ENCODE results near the gene EFHC1. TPM values are rescaled to one million over a fixed set of nuclear protein-coding genes. Genes with fewer than 3 reads are reported as not detected.
A peak's percentile ranks its signal among the peaks of the same experiment; 100 is the strongest.

Gene EFHC1
- total RNA-seq, 2 experiments from 2014 or later, result 20.7 to 24.8 TPM

- H3K4me2 ChIP-seq (ENCODE audit: low read length), result peak overlapping the region; percentile 71
- peak; percentile 88 for DNase-seq (ENCODE audit: low spot score)
These were observed 132.1 kb downstream of the EFHC1 start for GRCh38 chr6:52552278-52552643.

GRCh38 chr6:52553158-52553557, 133.0 kb downstream of the EFHC1 start:
- Histone ChIP-seq H3K36me3 (ENCODE audit: insufficient read depth, low read length) (peaks cover 11% of the 10 kb centered on the region), H4K20me1 (ENCODE audit: insufficient read depth, low read length) (no peaks in the 10 kb centered on the region), H3K4me2 (ENCODE audit: low read length) (peak overlapping the region; percentile 71), H3K4me3 (ENCODE audit: low read depth, low read length, poor library complexity, severe bottlenecking) (no peak overlapping the region), H3K79me2 (ENCODE audit: insufficient read depth, low read depth, low read length) (peaks cover 75% of the 10 kb centered on the region), H3K9me2 (ENCODE audit: insufficient read depth, low read length) (no peaks in the 10 kb centered on the region), H3K9me3 (ENCODE audit: low read length) (no peaks in the 10 kb centered on the region), H3K4me1 (ENCODE audit: insufficient read depth, low read length, poor library complexity, severe bottlenecking) (peaks cover 72% of the 10 kb centered on the region), H2AFZ (ENCODE audit: low read length) (no peak overlapping the region), H3K27ac (ENCODE audit: low read depth, low read length, poor library complexity, severe bottlenecking) (peak overlapping the region; percentile 66)
- no peak for DNase-seq (ENCODE audit: low spot score)
- POLR2A ChIA-PET, result interaction anchor here (0.6 to 5.3 kb wide), 8 partner anchors 10 to 53 kb away, joined by 3 to 72 read pairs (median 4); no protein-coding TSS in a partner anchor
- BruUV-seq (replicated peaks), result no TSS peak
- CTCF ChIA-PET (ENCODE audit: unreplicated experiment), result interaction anchor here (0.7 to 1.4 kb wide), 4 partner anchors 15 to 42 kb away, joined by 3 to 6 read pairs (median 4); no protein-coding TSS in a partner anchor
- intact Hi-C loops (cut with micrococcal nuclease; ENCODE audit: unreplicated experiment), result no loop called here
- no peak for TF ChIP-seq EZH2phosphoT487 (IDR thresholded peaks at IDR 0.05; ENCODE audit: borderline replicate concordance, low read depth, low read length)
- TF ChIP-seq CTCF (conservative IDR thresholded peaks at IDR 0.05; ENCODE audit: low read length), result no peak

More at GRCh38 chr6:52552278-52552643, 132.1 kb downstream of the EFHC1 start:
- CTCF ChIA-PET (ENCODE audit: unreplicated experiment), result interaction anchor here (1.0 to 1.4 kb wide), 5 partner anchors 14 to 111 kb away, joined by 3 to 6 read pairs (median 3); no protein-coding TSS in a partner anchor
- BruUV-seq (replicated peaks), result no TSS peak
- TF ChIP-seq CTCF (conservative IDR thresholded peaks at IDR 0.05; ENCODE audit: low read length) (no peak), EZH2phosphoT487 (IDR thresholded peaks at IDR 0.05; ENCODE audit: borderline replicate concordance, low read depth, low read length) (no peak)
- intact Hi-C loops (cut with micrococcal nuclease; ENCODE audit: unreplicated experiment), result loop anchor here (1.0 kb wide), 2 partner anchors 16 to 25 kb away; partner anchors contain the start of gene TRAM2
- Histone ChIP-seq H4K20me1 (ENCODE audit: insufficient read depth, low read length) (no peaks in the 10 kb centered on the region), H3K9me3 (ENCODE audit: low read length) (no peaks in the 10 kb centered on the region), H2AFZ (ENCODE audit: low read length) (no peak overlapping the region; the same call in 1 of the 2 replicates), H3K27ac (ENCODE audit: low read depth, low read length, poor library complexity, severe bottlenecking) (peak overlapping the region; percentile 66), H3K79me2 (ENCODE audit: insufficient read depth, low read depth, low read length) (peaks cover 74% of the 10 kb centered on the region), H3K9me2 (ENCODE audit: insufficient read depth, low read length) (no peaks in the 10 kb centered on the region), H3K4me3 (ENCODE audit: low read depth, low read length, poor library complexity, severe bottlenecking) (peak overlapping the region; percentile 38), H3K4me1 (ENCODE audit: insufficient read depth, low read length, poor library complexity, severe bottlenecking) (peaks cover 67% of the 10 kb centered on the region), H3K36me3 (ENCODE audit: insufficient read depth, low read length) (peaks cover 8% of the 10 kb centered on the region; the same call in 1 of the 2 replicates)
- POLR2A ChIA-PET, result interaction anchor here (0.6 to 5.3 kb wide), 12 partner anchors 11 to 133 kb away, joined by 3 to 72 read pairs (median 3); no protein-coding TSS in a partner anchor

- TF ChIP-seq CTCF (conservative IDR thresholded peaks at IDR 0.05; ENCODE audit: low read length) (no peak), EZH2phosphoT487 (IDR thresholded peaks at IDR 0.05; ENCODE audit: borderline replicate concordance, low read depth, low read length) (no peak)
- Histone ChIP-seq H3K4me1 (ENCODE audit: insufficient read depth, low read length, poor library complexity, severe bottlenecking) (peaks cover 71% of the 10 kb centered on the region), H3K9me3 (ENCODE audit: low read length) (no peaks in the 10 kb centered on the region), H3K9me2 (ENCODE audit: insufficient read depth, low read length) (no peaks in the 10 kb centered on the region), H3K4me3 (ENCODE audit: low read depth, low read length, poor library complexity, severe bottlenecking) (no peak overlapping the region), H3K4me2 (ENCODE audit: low read length) (peak overlapping the region; percentile 71), H3K36me3 (ENCODE audit: insufficient read depth, low read length) (peaks cover 16% of the 10 kb centered on the region), H2AFZ (ENCODE audit: low read length) (no peak overlapping the region), H3K79me2 (ENCODE audit: insufficient read depth, low read depth, low read length) (peaks cover 78% of the 10 kb centered on the region), H3K27ac (ENCODE audit: low read depth, low read length, poor library complexity, severe bottlenecking) (peak overlapping the region; percentile 66), H4K20me1 (ENCODE audit: insufficient read depth, low read length) (no peaks in the 10 kb centered on the region)
- ChIA-PET POLR2A (interaction anchor here (0.7 to 5.3 kb wide), 4 partner anchors 10 to 786 kb away, joined by 3 to 72 read pairs (median 6); no protein-coding TSS in a partner anchor), CTCF (ENCODE audit: unreplicated experiment) (no interaction called here)
- intact Hi-C loops (cut with micrococcal nuclease; ENCODE audit: unreplicated experiment), result no loop called here
- BruUV-seq (replicated peaks), result no TSS peak
- no peak for DNase-seq (ENCODE audit: low spot score)
These were observed 133.6 kb downstream of the EFHC1 start for GRCh38 chr6:52553719-52554118.
